ENCODE results near the gene ZNF618.

Gene ZNF618

GRCh38 chr9:113998114-113998513 is 122.0 kb downstream of the ZNF618 start:
- TF ChIP-seq CTCF (IDR thresholded peaks at IDR 0.05; ENCODE audit: insufficient read depth, low read depth, low read length, missing control alignments), result no peak
- H3K4me3 ChIP-seq (ENCODE audit: low read length), result no peak overlapping the region
- DNase-seq (ENCODE audit: low read depth), result no peak

DNA sequence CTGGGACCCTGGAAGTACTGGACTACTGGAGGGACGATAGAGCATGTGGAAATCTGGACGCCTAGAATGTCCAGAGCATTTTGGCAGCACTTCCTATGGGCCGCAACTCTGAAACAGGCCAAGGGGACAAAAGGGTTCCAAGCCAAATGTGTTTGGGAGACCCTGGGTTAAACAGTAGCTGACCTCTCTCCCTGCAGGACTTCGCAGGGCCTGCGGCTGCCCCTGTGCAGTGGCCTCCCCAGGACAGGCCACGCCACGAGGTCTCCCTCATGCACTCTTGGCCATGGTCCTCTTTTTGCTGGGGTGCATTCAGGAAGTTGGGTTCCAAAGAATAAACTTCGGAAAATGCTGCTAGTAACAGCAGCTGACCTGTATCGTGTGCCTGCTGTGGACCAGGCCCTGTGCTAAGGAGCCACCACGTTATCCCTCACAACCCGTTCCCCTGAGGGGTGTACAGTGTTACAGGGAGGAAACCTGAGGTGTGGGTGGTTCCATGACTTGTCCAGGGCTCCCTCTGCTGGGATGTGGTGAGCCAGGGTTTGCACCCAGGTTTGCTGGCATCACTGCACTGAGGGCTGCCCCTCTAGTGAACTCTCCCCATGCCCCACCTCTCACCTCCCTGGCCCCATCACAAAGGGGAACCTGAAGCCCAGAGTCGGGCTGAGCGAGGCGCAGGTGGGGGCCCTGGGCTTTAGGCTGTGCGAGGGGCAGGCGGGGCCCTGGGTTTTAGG is 122.6 kb downstream of the ZNF618 start:
- TF ChIP-seq CTCF (IDR thresholded peaks at IDR 0.05; ENCODE audit: insufficient read depth, low read depth, low read length, missing control alignments), result peak; percentile 27
- H3K4me3 ChIP-seq (ENCODE audit: low read length), result no peak overlapping the region
- no peak for DNase-seq (ENCODE audit: low read depth)

DNA sequence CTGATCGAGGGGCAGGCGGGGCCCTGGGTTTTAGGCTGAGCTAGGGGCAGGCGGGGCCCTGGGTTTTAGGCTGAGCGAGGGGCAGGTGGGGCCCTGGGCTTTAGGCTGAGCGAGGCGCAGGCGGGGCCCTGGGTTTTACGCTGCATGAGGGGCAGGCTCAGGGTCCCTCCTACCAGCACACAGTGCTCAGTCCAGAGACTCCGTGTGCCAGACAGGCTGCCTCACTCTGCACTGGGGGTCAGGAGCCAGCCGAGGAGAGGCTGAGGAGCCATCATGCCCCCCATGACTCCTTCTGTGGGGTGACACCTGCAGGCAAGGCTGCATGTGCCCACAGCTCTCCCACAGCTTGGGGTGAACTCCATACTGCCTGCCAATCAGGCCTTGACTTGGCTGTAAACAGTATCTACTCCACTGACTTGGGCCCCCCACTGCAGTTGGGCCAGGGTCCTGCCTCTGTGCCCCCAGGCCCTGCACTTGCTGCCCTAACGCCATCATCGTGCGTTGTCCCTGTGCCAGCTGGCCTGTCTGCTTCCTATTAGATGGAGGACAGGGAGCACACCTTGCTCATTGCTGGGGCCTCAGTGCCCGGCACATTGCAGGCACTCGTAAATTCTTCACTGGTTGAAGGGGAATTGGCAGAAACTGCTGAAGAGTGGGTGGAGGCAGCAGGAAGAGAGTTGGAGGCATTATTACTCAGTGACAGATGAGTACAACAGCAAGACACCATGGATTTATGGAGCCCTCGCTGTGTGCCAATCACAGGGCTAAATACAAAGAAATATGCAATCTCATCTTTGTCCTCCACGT is 123.3 kb downstream of the ZNF618 start:
- no peak for DNase-seq (ENCODE audit: low read depth)
- no peak for TF ChIP-seq CTCF (IDR thresholded peaks at IDR 0.05; ENCODE audit: insufficient read depth, low read depth, low read length, missing control alignments)
- H3K4me3 ChIP-seq (ENCODE audit: low read length), result no peak overlapping the region

DNA sequence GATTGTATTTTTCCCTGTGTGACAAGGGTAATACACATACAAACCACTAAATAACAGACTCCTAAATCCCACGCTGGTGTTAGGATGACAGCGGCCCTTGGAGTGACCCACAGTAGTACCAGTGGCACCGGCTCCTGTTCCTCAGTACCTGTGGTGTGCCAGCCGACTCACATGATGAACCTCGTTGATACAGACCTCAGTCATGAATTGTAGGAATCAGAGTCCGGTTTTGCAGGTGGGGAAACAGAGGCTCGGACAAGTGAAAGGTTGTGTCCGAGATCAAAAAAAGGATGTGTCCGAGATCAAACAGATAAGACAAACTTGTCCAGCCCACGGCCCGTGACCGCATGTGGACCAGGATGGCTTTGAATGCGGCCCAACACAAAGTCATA is 124.0 kb downstream of the ZNF618 start:
- no peak for TF ChIP-seq CTCF (IDR thresholded peaks at IDR 0.05; ENCODE audit: insufficient read depth, low read depth, low read length, missing control alignments)
- DNase-seq (ENCODE audit: low read depth), result no peak
- no peak overlapping the region for H3K4me3 ChIP-seq (ENCODE audit: low read length)

GRCh38 chr9:114000671-114001409 is 124.7 kb downstream of the ZNF618 start:
- no peak for TF ChIP-seq CTCF (IDR thresholded peaks at IDR 0.05; ENCODE audit: insufficient read depth, low read depth, low read length, missing control alignments)
- no peak overlapping the region for H3K4me3 ChIP-seq (ENCODE audit: low read length)
- no peak for DNase-seq (ENCODE audit: low read depth)

- TF ChIP-seq CTCF (IDR thresholded peaks at IDR 0.05; ENCODE audit: insufficient read depth, low read depth, low read length, missing control alignments), result no peak
- no peak for DNase-seq (ENCODE audit: low read depth)
- H3K4me3 ChIP-seq (ENCODE audit: low read length), result no peak overlapping the region
Observed at GRCh38 chr9:114001410-114001685, 125.2 kb downstream of the ZNF618 start.

Measured in epithelial cell of esophagus (primary cell).